ENCODE data around the gene MICAL3. TPM values are rescaled to one million over a fixed set of nuclear protein-coding genes. Genes with fewer than 3 reads are reported as not detected.

MICAL3 gene
- total and polyA plus RNA-seq, 3 donors from 2014 or later, result 103 to 106 (median 104) TPM

- no peak overlapping the region for H3K4me3 ChIP-seq
- H3K36me3 ChIP-seq (ENCODE audit: low read depth, missing control alignments), result no peaks in the 10 kb centered on the region
- TF ChIP-seq CTCF (IDR thresholded peaks at IDR 0.05) (peak in 2 of 3 experiments; percentile 56 to 78), POLR2A (IDR thresholded peaks at IDR 0.05) (no peak)
- intact Hi-C loops (cut with DNase I; ENCODE audit: low total_unique reads), result no loop called here
- H3K27me3 ChIP-seq, result no peaks in the 10 kb centered on the region
- peak; percentile 79 for DNase-seq
- H3K9me3 ChIP-seq, result no peaks in the 10 kb centered on the region
- 53% methylated on average over 9 of the region's 9 CpGs; no CpG with 5 or more reads in 1 of the 2 donors for WGBS, 2 donors
- no peaks in the 10 kb centered on the region for H3K4me1 ChIP-seq
- no peak overlapping the region for H3K27ac ChIP-seq
These were observed 281.8 kb downstream of the MICAL3 start for GRCh38 chr22:17742527-17742902.

DNA sequence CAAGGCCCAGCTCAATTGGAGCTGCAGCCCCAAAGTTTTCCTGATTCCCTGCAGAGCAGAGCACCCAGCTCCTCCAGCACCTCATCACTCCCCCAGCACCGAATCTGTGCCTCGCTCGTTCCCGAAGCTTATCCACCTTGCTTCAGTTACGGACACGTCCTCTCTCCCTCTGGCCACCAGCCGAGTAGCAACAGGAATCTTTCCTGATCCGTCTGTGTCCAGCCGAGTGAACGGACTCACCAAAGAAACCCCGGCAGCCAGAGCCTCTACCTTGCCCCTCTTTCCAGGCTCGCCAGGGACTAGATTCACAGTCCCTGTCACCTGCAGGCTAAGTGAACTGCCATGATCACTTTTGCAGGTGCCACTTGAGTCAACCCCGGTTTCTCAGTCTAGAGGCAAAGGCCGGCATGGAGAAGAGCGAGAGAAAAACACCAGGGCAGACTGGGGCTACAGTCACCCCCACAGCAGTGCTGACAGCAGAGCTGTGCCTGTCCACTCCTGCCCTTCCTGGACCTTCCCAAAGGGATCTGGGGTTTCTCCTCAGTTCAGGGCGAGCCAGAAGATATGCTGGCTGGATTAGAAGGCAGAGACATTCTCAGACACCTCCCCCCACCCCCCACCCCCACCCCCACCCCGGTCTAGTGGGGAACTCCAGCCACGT lies 282.4 kb downstream of the MICAL3 start:
- intact Hi-C loops (cut with DNase I; ENCODE audit: low total_unique reads), result no loop called here
- TF ChIP-seq POLR2A (IDR thresholded peaks at IDR 0.05) (no peak), CTCF (IDR thresholded peaks at IDR 0.05) (no peak)
- H3K27me3 ChIP-seq, result no peaks in the 10 kb centered on the region
- no peaks in the 10 kb centered on the region for H3K36me3 ChIP-seq (ENCODE audit: low read depth, missing control alignments)
- no peak for DNase-seq
- no peak overlapping the region for H3K4me3 ChIP-seq
- 72 to 88% methylated on average over 13 to 18 of the region's 18 CpGs for WGBS, 2 donors
- no peak overlapping the region for H3K27ac ChIP-seq
- H3K9me3 ChIP-seq, result no peaks in the 10 kb centered on the region
- H3K4me1 ChIP-seq, result no peaks in the 10 kb centered on the region

DNA sequence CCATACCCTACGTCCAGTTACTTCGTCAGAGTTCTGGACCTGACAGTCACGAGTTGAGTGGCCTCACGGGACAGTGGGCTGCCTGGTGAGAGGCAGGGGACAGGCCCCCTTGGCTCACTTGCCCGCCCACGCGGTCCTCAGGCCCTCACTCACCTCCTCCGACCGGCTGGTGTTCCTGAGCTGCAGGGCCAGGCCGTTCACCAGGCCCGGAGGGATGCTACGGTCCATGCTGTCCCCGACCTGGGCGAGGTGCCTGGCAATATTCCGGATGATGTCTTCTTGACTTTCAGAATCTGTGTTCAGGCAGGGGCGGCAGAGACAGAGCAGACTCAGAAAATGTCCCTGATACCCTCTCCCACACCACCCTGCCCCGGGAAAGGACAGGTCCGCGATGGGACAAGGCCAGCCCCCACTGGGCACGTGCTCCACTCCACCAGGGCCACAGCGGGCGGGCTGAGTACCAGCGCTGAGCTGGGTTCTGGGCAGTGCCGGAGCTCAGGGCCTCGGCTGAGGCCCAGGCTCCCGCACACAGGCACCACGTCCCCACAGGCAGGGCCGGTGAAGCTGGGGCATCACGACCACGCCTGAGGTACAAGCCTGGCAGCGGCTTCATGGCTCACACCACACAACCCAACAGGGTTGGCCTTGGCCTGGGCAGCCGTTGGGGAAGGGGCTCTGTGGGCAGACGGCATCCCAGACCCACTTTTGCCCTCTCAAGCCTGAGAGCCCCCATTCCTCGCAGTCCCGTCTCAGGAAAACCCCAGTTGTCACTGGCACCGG lies 285.0 kb downstream of the MICAL3 start:
- intact Hi-C loops (cut with DNase I; ENCODE audit: low total_unique reads), result no loop called here
- no peaks in the 10 kb centered on the region for H3K27me3 ChIP-seq
- no peaks in the 10 kb centered on the region for H3K4me1 ChIP-seq
- no peaks in the 10 kb centered on the region for H3K36me3 ChIP-seq (ENCODE audit: low read depth, missing control alignments)
- no peaks in the 10 kb centered on the region for H3K9me3 ChIP-seq
- no peak for TF ChIP-seq POLR2A (IDR thresholded peaks at IDR 0.05)
- no peak for TF ChIP-seq CTCF (IDR thresholded peaks at IDR 0.05)
- DNase-seq, result no peak
- H3K4me3 ChIP-seq, result no peak overlapping the region
- 91 to 92% methylated on average over 10 to 36 of the region's 36 CpGs for WGBS, 2 donors
- no peak overlapping the region for H3K27ac ChIP-seq

DNA sequence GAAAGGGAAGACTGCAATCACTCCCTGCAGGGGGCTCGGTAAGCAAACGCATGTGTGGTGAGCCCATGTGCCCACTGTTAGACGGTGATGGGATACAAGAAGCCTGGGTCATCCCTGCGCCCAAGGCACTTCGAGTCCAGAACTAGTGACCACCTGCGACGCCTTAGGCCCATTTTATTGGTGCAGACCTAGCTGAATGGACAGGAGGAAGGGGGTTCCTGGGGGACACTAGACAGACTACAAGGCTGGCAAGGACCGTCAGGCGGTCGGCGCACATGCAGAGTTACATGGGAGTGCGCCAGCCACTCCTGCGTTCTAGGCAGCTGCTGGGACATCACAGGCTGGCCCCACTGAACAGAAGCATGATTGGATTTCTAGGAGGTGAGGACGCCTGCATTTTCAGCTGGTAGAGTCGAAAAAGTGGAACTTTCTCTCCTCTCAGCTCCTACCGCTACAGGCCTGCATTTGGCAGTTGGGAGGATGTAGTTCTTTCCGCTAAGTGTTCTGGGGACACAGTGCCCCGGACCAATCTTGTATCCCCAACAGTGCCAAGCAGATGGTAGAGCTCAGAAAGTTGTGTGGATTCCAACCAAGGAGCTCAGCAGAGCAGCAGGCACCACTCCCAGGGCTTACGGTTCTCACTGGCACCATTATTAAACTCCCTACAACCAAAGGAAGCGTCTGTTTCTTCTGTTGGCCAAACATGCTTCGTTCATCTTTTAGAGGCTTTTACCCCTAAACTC lies 285.8 kb downstream of the MICAL3 start:
- no peaks in the 10 kb centered on the region for H3K4me1 ChIP-seq
- no peak overlapping the region for H3K4me3 ChIP-seq
- WGBS, 2 donors, result 92 to 94% methylated on average over 21 of the region's 21 CpGs
- intact Hi-C loops (cut with DNase I; ENCODE audit: low total_unique reads), result no loop called here
- TF ChIP-seq POLR2A (IDR thresholded peaks at IDR 0.05) (no peak), CTCF (IDR thresholded peaks at IDR 0.05) (no peak)
- H3K27ac ChIP-seq, result no peak overlapping the region
- H3K27me3 ChIP-seq, result no peaks in the 10 kb centered on the region
- DNase-seq, result no peak
- H3K9me3 ChIP-seq, result no peaks in the 10 kb centered on the region
- no peaks in the 10 kb centered on the region for H3K36me3 ChIP-seq (ENCODE audit: low read depth, missing control alignments)

MicroRNAs within 50 kb of the gene (microRNA counts, 767-probe panel; counts per million panel counts)
- 0 to 152 counts per million in 2 donors for microRNA hsa-miR-648

Small RNA genes within 50 kb of the gene (microRNA-seq; reads per million reads assigned to microRNA genes)
- gene MIR3198-1 (ENCODE audit: borderline number of aligned reads in 2 of 2, borderline replicate concordance in 1 of 2) (0 reads per million in 2 donors), gene MIR648 (ENCODE audit: borderline number of aligned reads in 2 of 2, borderline replicate concordance in 1 of 2) (0 to 0.70 reads per million in 2 donors)

Small RNA genes within 50 kb of the gene (small RNA-seq; reads per million reads assigned to genes)
- gene MIR3198-1 (0 reads per million in 2 donors), gene MIR648 (0 reads per million in 2 donors)

Other genes with a start within 250 kb of the MICAL3 start
- 10 to 100 TPM; 29.1 to 33.4 TPM for gene PEX26, start 53.4 kb upstream of the MICAL3 start, total RNA-seq
- 16.8 TPM for gene PEX26, start 53.4 kb upstream of the MICAL3 start, polyA plus RNA-seq (ENCODE audit: insufficient read depth, low read depth, low replicate concordance)
- 10 to 100 TPM; 17.2 to 60.5 TPM for gene TUBA8, start 86.2 kb upstream of the MICAL3 start, total RNA-seq
- gene TUBA8, start 86.2 kb upstream of the MICAL3 start, polyA plus RNA-seq (ENCODE audit: insufficient read depth, low read depth, low replicate concordance), result 66.6 TPM
- 1 to 10 TPM; 5.9 to 6.8 TPM for gene USP18, start 125.6 kb upstream of the MICAL3 start, total RNA-seq
- gene USP18, start 125.6 kb upstream of the MICAL3 start, polyA plus RNA-seq (ENCODE audit: insufficient read depth, low read depth, low replicate concordance), result 5.4 TPM

Measured in testis (tissue), 3 donors.